Left renal cortex interstitium (tissue), 4 donors: ENCODE results near the gene KIAA0513. TPM values are rescaled to one million over a fixed set of nuclear protein-coding genes. Genes with fewer than 3 reads are reported as not detected.
"Not testable (repeated sequence)": the region's sequence is repeated elsewhere in the genome, so short reads cannot be mapped to it uniquely, and the experiment has no call there.

Experiments
- DNase-seq, 4 donors: peaks; one replicate each; pipeline ENCODE4 v3.0.0-alpha.2; 2013; ENCODE audit warnings: low read depth in 4 of 4, low spot score in 2 of 4, missing footprints in 1 of 4
- polyA plus RNA-seq, 4 donors: library from polyadenylated mRNA; unstranded; fragments of 120-200 nt; gene quantifications; one replicate each; pipeline ENCODE4 v1.2.1, GENCODE V29; 2013; ENCODE audit not compliant: insufficient read length in 4 of 4

Gene KIAA0513
- polyA plus RNA-seq, 4 donors = 4.7 to 5.6 (median 5.4) TPM

DNA sequence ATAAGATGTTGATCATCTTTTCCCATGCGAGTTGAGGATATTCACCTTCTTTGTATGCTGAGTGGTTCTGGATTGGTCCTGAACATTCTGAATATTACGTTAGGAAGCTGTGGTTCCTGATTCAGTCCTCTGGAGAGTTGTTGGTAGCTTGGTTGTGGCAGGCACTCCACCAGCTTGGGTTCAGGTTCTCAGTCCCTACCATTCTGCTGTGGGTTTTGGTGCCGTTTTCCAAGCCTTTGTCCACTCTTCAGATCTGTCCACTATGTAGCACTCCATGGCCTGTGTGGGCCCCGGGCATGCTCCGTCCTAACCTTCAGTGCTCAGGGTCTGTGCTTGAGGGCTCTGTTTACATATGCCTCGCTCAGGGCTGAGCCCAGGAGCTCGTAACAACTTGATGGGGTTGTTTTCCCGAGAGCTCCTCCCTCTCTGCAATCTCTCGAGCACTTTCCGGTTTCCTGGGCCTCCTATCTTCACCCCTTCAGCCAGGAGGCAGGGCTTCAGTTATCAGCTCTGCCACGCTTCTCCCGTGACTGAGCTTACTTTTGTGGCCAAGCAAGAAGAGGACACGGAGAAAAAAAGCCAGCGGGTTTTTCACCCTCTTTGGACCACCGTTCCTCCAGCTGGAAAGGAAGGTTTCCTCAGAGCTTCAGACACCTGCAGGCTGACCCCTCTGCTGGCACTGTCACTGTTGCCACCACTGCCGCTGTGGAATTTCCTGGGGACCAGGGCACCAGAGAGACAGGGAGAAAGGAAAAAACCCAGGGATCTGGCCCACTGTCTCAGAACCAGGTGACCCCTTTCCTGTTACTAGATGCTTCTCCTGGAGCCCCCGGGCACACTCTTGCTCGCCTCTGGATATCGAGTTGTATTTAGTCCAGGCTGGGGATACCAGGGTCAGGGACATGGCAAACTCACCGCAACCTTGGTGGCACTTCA, 19.6 kb downstream of the KIAA0513 start:
- no peak for DNase-seq

DNA sequence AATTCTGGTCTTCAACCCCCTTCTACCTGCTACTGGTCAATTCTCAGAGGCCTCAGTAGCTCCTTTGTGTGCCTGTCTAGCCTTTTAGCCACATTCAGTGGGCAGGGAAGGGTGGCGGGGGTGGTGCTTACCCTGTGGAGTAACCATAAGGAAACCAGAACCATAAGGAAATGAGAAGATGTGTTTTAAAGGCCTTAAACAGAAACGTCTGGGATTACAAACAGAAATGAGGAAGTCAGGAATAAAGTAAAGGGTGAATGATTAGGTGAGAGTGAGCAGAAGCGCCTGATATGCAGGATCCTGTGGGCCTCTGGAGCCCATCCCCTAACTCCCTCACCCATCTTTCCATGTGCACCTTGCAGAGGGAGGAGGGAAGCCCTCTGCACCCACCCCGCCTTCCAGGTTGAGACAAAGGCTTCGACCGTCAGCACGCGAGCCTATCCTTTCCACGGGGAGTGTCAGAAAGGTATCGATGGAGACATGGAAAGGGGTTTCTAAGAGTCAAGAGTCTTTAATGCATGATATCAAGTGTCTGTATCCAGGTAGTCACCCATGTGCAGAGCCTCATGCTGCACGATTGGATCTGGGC, 20.4 kb downstream of the KIAA0513 start:
- no peak for DNase-seq

DNA sequence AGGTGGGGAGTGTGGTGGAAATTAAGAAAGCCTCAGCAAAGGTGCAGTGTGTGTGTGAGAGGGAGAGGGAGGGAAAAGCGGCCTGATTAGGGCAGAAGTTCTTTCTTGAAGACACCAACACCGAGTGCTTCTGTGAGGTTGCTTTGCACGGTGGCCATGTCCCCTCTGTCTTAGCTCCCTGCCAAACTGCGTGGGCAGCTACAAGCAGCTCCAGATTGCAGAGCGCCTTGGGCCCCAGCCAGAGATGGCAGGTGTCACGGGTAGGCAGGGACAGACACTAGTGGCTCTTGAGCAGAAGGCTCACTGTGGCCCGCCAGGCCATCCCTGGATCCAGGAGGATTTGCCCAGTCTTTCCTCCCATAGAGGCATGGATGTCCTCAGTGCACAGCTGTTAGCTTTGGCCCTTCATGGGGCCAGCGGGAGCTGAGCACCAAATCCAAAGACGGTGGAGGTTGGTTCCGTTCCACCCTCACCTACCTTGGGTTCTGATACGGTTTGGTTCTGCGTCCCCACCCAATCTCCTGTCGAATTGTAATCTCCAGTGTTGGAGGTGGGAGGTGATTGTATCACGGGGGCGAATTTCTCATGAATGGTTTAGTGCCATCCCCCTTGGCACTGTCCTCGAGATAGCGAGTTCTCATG, 21.4 kb downstream of the KIAA0513 start:
- no peak for DNase-seq

- no peak for DNase-seq
These were observed 22.2 kb downstream of the KIAA0513 start for GRCh38 chr16:85049706-85050305.

DNA sequence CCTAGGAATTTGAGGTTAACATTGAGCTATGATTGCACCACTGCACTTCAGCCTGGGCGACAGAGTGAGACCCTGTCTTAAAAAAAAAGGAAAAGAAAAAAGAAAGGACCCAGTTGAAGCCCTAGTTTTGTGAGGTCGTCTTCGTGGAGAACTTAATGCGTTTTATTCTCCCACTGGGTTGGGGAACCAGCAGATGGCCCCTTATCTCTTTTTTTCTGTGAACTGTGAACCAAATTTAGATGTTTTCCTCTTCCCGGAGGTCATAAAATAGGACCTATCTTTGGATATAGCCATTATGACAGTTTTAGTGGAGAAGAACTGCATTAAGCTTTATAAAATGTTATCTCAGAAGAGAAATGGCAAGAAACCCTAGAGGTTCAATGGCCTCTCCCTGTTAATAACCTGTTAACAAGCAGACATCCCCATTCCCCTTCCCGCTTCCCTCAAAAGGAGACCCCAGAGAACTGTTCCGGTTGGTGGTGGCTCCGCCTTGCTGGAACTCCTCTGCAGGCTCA, 23.5 kb downstream of the KIAA0513 start:
- no peak for DNase-seq

DNA sequence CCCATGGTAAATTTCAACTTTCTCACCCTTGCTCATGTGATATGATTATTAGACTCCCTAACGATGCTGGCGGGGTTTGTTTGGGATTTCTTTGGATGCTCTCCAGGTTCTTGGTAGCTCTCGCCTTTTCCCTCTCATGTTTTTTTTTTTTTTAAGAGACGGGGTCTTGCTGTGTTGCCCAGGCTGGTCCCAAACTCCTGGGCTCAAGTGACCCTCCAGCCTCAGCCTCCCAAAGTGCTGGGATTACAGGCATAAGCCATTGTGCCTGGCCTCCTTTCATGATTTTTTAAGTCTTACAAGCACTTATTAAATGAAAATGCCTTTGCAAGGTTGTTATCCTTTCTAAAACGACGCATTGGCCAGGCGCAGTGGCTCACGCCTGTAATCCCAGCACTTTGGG, 24.1 kb downstream of the KIAA0513 start:
- no peak for DNase-seq

DNA sequence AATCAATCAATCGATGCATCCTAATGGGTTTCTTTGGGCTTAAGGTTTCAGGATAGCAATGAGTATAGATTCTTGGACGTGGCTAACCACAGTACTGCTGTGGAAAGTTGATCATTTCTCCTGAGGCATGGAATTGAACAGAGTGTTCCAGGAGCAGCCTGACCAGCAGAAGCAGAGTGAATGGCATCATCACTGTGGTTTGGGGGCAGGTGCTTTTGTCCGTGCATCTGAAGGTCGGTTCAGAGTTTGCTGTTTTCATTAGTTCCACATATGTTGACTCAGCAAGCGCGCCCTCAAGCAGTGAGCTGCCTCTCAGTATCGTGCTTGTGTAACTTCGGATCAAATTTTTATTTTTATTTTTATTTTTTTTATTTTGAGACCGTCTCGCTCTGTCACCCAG, 24.9 kb downstream of the KIAA0513 start:
- no peak for DNase-seq

GRCh38 chr16:85054321-85054720, 26.7 kb downstream of the KIAA0513 start:
- not testable (repeated sequence) for DNase-seq

DNA sequence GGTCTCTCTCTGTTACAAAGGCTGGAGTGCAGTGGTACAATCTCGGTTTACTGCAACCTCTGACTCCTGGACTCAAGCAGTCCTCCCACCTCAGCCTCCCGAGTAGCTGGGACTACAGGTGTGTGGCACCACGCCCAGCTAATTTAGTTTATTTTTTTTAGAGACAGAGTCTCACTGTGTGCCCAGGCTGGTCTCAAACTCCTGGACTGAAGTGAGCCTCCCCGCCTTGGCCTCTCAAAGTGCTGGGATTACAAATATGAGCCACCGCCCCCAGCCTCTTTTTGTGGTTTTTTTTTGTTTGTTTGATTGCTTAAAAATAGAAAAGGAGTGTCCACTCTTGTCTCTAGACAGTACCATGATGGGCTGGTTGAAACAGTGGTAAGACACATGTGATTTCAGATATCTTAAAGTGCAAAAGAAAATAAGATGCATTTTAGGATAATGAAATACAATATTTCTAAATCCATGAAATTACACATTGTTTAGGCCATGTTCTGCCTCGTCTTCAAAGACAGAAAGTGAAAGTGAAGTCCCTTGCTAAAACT, 27.4 kb downstream of the KIAA0513 start:
- DNase-seq = no peak

DNA sequence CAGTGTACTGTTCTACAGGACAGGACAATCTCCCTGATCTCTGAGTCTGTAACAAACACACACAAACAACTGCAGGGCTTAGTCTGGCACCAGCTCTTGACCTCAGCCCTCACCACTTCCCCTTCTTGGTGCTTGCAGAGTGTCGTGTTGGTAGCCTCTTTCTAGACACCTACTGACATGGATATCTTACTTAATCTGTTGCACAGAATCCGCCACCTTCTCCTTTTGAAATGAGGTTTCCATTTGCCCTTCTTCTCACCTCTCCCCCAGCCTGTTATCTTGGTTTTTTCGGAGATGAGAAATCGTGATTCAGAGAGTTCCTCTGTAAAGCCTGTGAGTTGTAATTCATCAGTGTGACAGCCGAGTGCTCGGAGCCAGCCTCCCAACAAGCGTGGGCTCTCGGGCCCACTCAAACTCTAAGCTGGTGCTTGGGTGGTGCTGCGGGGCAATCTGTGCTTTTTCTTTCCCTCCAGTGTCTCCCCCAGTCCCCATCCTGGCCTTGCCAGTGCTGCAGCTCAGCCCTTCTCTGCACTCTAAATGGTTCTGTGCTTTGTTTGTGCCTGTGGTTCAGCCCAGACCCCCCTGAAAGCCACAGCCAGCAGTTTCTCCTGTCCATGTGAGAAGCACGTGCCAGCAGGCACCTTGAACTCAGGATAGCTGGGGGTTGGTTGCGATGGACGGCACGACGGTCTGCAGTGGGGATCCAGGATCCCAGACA, 28.1 kb downstream of the KIAA0513 start:
- DNase-seq = no peak

DNA sequence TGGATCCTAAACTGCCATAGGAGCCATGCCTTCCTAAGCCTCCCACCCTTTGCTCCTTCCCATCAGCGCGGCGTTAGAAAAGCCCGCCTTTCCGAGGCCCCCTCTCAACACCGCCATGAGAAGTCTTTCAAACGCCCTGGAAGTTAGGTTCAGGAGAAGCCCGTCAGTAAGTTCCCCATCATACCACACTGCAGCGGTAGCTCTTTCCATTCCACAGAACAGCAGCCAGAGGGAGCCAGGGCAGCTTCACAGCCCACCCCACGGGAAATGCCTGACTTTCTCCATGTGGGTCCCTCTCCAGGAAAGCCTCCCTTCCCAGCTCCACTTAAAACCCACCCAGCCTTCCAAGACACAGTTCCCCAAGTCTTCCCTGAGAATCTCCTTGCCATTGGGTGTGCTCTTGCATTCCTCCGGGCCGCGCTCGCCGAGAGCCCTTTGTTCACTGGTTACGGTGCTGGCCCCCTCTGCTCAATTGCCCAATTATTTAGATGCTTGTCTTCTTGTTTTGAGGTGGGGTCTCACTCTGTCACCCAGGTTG, 28.7 kb downstream of the KIAA0513 start:
- DNase-seq = no peak

- DNase-seq = no peak
These were observed 29.8 kb downstream of the KIAA0513 start for GRCh38 chr16:85057212-85057889.

- no peak for DNase-seq
These were observed 30.4 kb downstream of the KIAA0513 start for GRCh38 chr16:85057948-85058347.

DNA sequence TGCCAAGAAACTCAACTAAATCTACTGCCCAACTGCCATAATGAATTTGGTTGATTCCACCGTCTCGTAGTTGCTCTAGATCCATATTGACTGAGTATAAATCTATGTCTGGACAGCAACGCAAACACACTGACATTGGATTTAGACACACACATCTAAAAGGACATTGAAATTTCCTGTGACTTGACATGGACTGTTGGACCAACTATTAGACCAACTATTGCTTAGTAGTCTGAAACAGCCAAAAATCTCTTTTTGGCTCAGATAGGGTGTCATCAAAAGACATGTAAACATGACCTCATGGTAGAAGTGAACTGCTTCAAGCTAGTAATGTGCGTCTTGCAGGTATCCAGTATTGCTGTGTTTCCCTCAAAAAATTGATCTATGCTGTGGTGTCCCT, 31.3 kb downstream of the KIAA0513 start:
- no peak for DNase-seq

- DNase-seq = no peak
These were observed 34.0 kb downstream of the KIAA0513 start for GRCh38 chr16:85061566-85061965.

- DNase-seq = no peak
These were observed 34.7 kb downstream of the KIAA0513 start for GRCh38 chr16:85062323-85062722.

- no peak for DNase-seq
These were observed 35.2 kb downstream of the KIAA0513 start for GRCh38 chr16:85062845-85063244.

- no peak for DNase-seq
These were observed 36.6 kb downstream of the KIAA0513 start for GRCh38 chr16:85064186-85064585.

GRCh38 chr16:85065099-85065498, 37.5 kb downstream of the KIAA0513 start:
- no peak for DNase-seq
